H9 (cell line): ENCODE data around the gene TFEB. TPM values are rescaled to one million over a fixed set of nuclear protein-coding genes. Genes with fewer than 3 reads are reported as not detected.

Experiments
- DNase-seq: peaks from one replicate; pipeline ENCODE4 v3.0.0-alpha.2; 2017
- H2AFZ ChIP-seq: one replicate; pipeline ENCODE4 v1.6.1; 2013; ENCODE audit warnings: mild to moderate bottlenecking, low read length, control low read depth, moderate library complexity
- H2AK5ac ChIP-seq: 2 replicates; pipeline ENCODE4 v1.6.1; 2013; ENCODE audit warnings: low read length, control low read depth, mixed read lengths; ENCODE audit not compliant: insufficient read length
- H2BK120ac ChIP-seq: one replicate; pipeline ENCODE4 v1.6.1; 2013; ENCODE audit warnings: low read depth, mild to moderate bottlenecking, low read length, control low read depth, inconsistent platforms; ENCODE audit not compliant: poor library complexity, severe bottlenecking
- H2BK12ac ChIP-seq: 2 replicates; pipeline ENCODE4 v1.6.1; 2013; ENCODE audit warnings: low read length, control low read depth, mixed read lengths, low read depth; ENCODE audit not compliant: insufficient read length
- H2BK15ac ChIP-seq: 2 replicates; pipeline ENCODE4 v1.6.1; 2013; ENCODE audit warnings: low read depth, low read length, control low read depth
- H2BK20ac ChIP-seq: one replicate; pipeline ENCODE4 v1.6.1; 2013; ENCODE audit warnings: low read depth, mild to moderate bottlenecking, low read length, control low read depth, inconsistent platforms; ENCODE audit not compliant: poor library complexity, severe bottlenecking
- H2BK5ac ChIP-seq: 2 replicates; pipeline ENCODE4 v1.6.1; 2013; ENCODE audit warnings: low read length, control low read depth, mixed read lengths; ENCODE audit not compliant: insufficient read length
- H3K14ac ChIP-seq: 2 replicates; pipeline ENCODE4 v1.6.1; 2013; ENCODE audit warnings: low read length, control low read depth; ENCODE audit not compliant: insufficient read depth
- H3K18ac ChIP-seq: 2 replicates; pipeline ENCODE4 v1.6.1; 2013; ENCODE audit warnings: low read depth, mild to moderate bottlenecking, mixed read lengths, low read length, control low read depth; ENCODE audit not compliant: insufficient read length
- H3K23ac ChIP-seq: 2 replicates; pipeline ENCODE4 v1.6.1; 2013; ENCODE audit warnings: low read length, control low read depth, mixed read lengths, low read depth; ENCODE audit not compliant: insufficient read length
- H3K23me2 ChIP-seq: 2 replicates; pipeline ENCODE4 v1.6.1; 2013; ENCODE audit warnings: low read depth, mild to moderate bottlenecking, mixed read lengths, low read length, control low read depth; ENCODE audit not compliant: insufficient read length, poor library complexity, severe bottlenecking
- H3K27ac ChIP-seq: 2 replicates; pipeline ENCODE4 v1.5.1; 2013; ENCODE audit warnings: low read length, control low read depth, mixed read lengths, low read depth; ENCODE audit not compliant: insufficient read length
- H3K27me3 ChIP-seq: 2 replicates; pipeline ENCODE4 v1.6.1; 2013; ENCODE audit warnings: low read length, control low read depth, inconsistent platforms; ENCODE audit not compliant: insufficient read depth
- H3K4ac ChIP-seq: 2 replicates; pipeline ENCODE4 v1.6.1; 2013; ENCODE audit warnings: low read depth, mild to moderate bottlenecking, control low read depth, inconsistent platforms, low read length, moderate library complexity
- H3K4me1 ChIP-seq: 2 replicates; pipeline ENCODE4 v1.6.1; 2013; ENCODE audit warnings: low read length, control low read depth, inconsistent platforms; ENCODE audit not compliant: insufficient read depth
- H3K4me2 ChIP-seq: 2 replicates; pipeline ENCODE4 v1.6.1; 2013; ENCODE audit warnings: low read length, control low read depth, mixed read lengths; ENCODE audit not compliant: insufficient read length, insufficient read depth
- H3K56ac ChIP-seq: 2 replicates; pipeline ENCODE4 v1.6.1; 2013; ENCODE audit warnings: low read depth, mild to moderate bottlenecking, mixed read lengths, low read length, control low read depth; ENCODE audit not compliant: insufficient read length
- H3K79me1 ChIP-seq: 2 replicates; pipeline ENCODE4 v1.6.1; 2013; ENCODE audit warnings: low read depth, mild to moderate bottlenecking, moderate library complexity, low read length, control low read depth, inconsistent platforms; ENCODE audit not compliant: insufficient read depth, poor library complexity, severe bottlenecking
- H3K79me2 ChIP-seq: 2 replicates; pipeline ENCODE4 v1.6.1; 2013; ENCODE audit warnings: low read length, control low read depth, inconsistent platforms; ENCODE audit not compliant: insufficient read depth
- H3K9ac ChIP-seq: 2 replicates; pipeline ENCODE4 v1.6.1; 2013; ENCODE audit warnings: low read length, control low read depth, mixed read lengths; ENCODE audit not compliant: insufficient read length; ENCODE audit errors: extremely low read depth
- H3K9me3 ChIP-seq: one replicate; pipeline ENCODE4 v1.6.1; 2013; ENCODE audit warnings: low read depth, low read length, inconsistent platforms; ENCODE audit not compliant: control insufficient read depth
- H3T11ph ChIP-seq: one replicate; pipeline ENCODE4 v1.6.1; 2013; ENCODE audit warnings: mild to moderate bottlenecking, low read length, control low read depth, inconsistent platforms
- H4K20me1 ChIP-seq: one replicate; pipeline ENCODE4 v1.6.1; 2013; ENCODE audit not compliant: control insufficient read depth, insufficient read length, insufficient read depth
- H4K5ac ChIP-seq: 2 replicates; pipeline ENCODE4 v1.6.1; 2013; ENCODE audit warnings: low read depth, mild to moderate bottlenecking, mixed read lengths, low read length, control low read depth; ENCODE audit not compliant: insufficient read length
- H4K8ac ChIP-seq: replicated peaks from 2 replicates; pipeline ENCODE4 v1.6.1; 2013; ENCODE audit warnings: low read length, control low read depth, mixed read lengths, low read depth; ENCODE audit not compliant: insufficient read length
- H4K91ac ChIP-seq: 2 replicates; pipeline ENCODE4 v1.6.1; 2013; ENCODE audit warnings: low read depth, mild to moderate bottlenecking, moderate library complexity, mixed read lengths, low read length, control low read depth; ENCODE audit not compliant: insufficient read length
- H3K27ac Mint-ChIP-seq, 3 experiments: 2 replicates in 2 of 3; 3 replicates in 1 of 3; pipeline ENCODE4 v1.8.0; 2020 to 2021; ENCODE audit warnings: mixed read lengths in 3 of 3, mild to moderate bottlenecking in 1 of 3, moderate library complexity in 1 of 3
- H3K27me3 Mint-ChIP-seq: 2 replicates; pipeline ENCODE4 v1.8.0; 2021; ENCODE audit warnings: low read depth, mild to moderate bottlenecking, moderate library complexity, mixed read lengths
- H3K36me3 Mint-ChIP-seq, 3 experiments: 2 replicates in 2 of 3; 3 replicates in 1 of 3; pipeline ENCODE4 v1.8.0; 2020 to 2021; ENCODE audit warnings: low read depth in 3 of 3, mixed read lengths in 3 of 3; ENCODE audit not compliant: insufficient read depth in 1 of 3
- H3K4me1 Mint-ChIP-seq, 2 experiments: 2 replicates each; pipeline ENCODE4 v1.8.0; 2020; ENCODE audit warnings: mixed read lengths in 2 of 2
- H3K4me3 Mint-ChIP-seq, 2 experiments: 2 replicates in 1 of 2; 3 replicates in 1 of 2; pipeline ENCODE4 v1.8.0; 2020 to 2021; ENCODE audit warnings: mild to moderate bottlenecking in 2 of 2, mixed read lengths in 2 of 2, moderate library complexity in 1 of 2
- H3K9me3 Mint-ChIP-seq, 2 experiments: 2 replicates in 1 of 2; 3 replicates in 1 of 2; pipeline ENCODE4 v1.8.0; 2020; ENCODE audit warnings: mild to moderate bottlenecking in 2 of 2, mixed read lengths in 2 of 2, moderate library complexity in 1 of 2
- WGBS: extraction: QIAGEN DNeasy Blood & Tissue Kit; methylation state at CpG from one replicate; pipeline ENCODE4 v1.1.7; 2013; ENCODE audit warnings: missing lambda C conversion rate, low lambda C conversion rate, mixed read lengths; ENCODE audit not compliant: insufficient read length; ENCODE audit errors: extremely low coverage; 5-methylcytosine and 5-hydroxymethylcytosine counted together
- total RNA-seq: library from RNA; stranded (reverse); gene quantifications from 2 replicates; pipeline ENCODE4 v1.2.1, GENCODE V29; 2021
- TF ChIP-seq, protein P1 (sequence below): fragments of 200-600 bp; sonication (generic); conservative IDR thresholded peaks from 3 replicates; pipeline ENCODE4 v1.8.0; 2021; ENCODE audit warnings: antibody characterized with exemption, mild to moderate bottlenecking

TFEB gene
- total RNA-seq, 1 experiment from 2014 or later = 1.2 TPM

DNA sequence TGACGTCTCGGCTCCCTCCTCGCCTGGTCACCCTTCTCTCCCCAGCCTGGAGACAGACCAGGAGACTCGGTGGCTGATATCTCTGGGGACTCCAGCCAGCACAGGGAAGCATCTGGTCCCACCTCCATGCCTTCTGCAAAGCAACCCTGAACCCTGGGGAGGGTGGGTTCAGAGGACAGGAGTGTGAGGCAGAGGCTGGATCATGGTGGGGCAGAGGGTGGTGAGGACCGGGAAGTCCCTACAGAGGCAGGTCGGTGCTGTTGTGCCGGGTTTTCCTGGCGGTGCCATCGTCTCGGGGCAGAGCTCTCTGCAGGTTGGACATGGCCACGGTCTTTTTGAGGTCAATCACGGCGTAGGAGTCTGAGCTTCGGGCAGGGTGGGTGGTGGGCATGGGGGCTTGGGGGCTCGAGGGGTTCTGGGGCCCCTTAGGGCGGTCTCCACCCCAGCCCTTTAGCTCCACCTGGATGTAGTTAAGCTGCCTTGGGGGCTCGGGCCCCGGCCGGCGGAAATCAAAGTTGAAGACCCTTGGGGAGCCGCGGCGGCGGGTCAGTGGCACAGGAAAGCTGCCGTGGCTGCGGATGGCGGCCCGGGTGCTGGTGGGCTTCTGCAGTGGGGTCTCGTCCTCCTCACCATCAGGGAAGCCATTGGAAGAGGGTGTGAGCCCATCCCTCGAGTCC lies 35.1 kb upstream of the TFEB start:
- WGBS = no CpG with 5 or more reads among the region's 30 CpGs
- H3K4me1 ChIP-seq = no peaks in the 10 kb centered on the region
- no peak overlapping the region for H3K23ac ChIP-seq
- no peak overlapping the region for H3K27ac Mint-ChIP-seq
- H2BK5ac ChIP-seq = no peak overlapping the region
- TF ChIP-seq, protein P1, sequence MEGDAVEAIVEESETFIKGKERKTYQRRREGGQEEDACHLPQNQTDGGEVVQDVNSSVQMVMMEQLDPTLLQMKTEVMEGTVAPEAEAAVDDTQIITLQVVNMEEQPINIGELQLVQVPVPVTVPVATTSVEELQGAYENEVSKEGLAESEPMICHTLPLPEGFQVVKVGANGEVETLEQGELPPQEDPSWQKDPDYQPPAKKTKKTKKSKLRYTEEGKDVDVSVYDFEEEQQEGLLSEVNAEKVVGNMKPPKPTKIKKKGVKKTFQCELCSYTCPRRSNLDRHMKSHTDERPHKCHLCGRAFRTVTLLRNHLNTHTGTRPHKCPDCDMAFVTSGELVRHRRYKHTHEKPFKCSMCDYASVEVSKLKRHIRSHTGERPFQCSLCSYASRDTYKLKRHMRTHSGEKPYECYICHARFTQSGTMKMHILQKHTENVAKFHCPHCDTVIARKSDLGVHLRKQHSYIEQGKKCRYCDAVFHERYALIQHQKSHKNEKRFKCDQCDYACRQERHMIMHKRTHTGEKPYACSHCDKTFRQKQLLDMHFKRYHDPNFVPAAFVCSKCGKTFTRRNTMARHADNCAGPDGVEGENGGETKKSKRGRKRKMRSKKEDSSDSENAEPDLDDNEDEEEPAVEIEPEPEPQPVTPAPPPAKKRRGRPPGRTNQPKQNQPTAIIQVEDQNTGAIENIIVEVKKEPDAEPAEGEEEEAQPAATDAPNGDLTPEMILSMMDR = no peak
- H3K4me2 ChIP-seq = no peak overlapping the region
- no peak overlapping the region; the same call in 1 of the 2 replicates for H3K14ac ChIP-seq
- H2BK20ac ChIP-seq = no peak overlapping the region
- H3K79me1 ChIP-seq = no peaks in the 10 kb centered on the region
- no peak overlapping the region for H3K27ac ChIP-seq
- H3K9me3 ChIP-seq = no peaks in the 10 kb centered on the region
- no peak overlapping the region for H2BK12ac ChIP-seq
- H3K56ac ChIP-seq = no peak overlapping the region
- no peaks in the 10 kb centered on the region for H3K9me3 Mint-ChIP-seq
- no peak overlapping the region for H3K4ac ChIP-seq
- no peaks in the 10 kb centered on the region for H3K23me2 ChIP-seq
- H3K4me1 Mint-ChIP-seq = peaks cover 5 to 19% of the 10 kb centered on the region in 2 experiments; a peak in 3 of 4 replicates
- H3K4me3 Mint-ChIP-seq = no peak overlapping the region
- no peak overlapping the region for H3K9ac ChIP-seq
- no peak overlapping the region for H2BK120ac ChIP-seq
- H3K27me3 Mint-ChIP-seq = no peaks in the 10 kb centered on the region; the same call in 1 of the 2 replicates
- no peak overlapping the region for H3T11ph ChIP-seq
- H2BK15ac ChIP-seq = no peak overlapping the region
- no peaks in the 10 kb centered on the region for H4K20me1 ChIP-seq
- no peak overlapping the region for H2AK5ac ChIP-seq
- H3K79me2 ChIP-seq = no peaks in the 10 kb centered on the region
- no peak overlapping the region for H2AFZ ChIP-seq
- no peak overlapping the region for H4K91ac ChIP-seq
- H4K5ac ChIP-seq = no peak overlapping the region
- H3K27me3 ChIP-seq = no peaks in the 10 kb centered on the region
- peaks cover 14 to 38% (median 37%) of the 10 kb centered on the region in 3 experiments; a peak in 6 of 7 replicates for H3K36me3 Mint-ChIP-seq
- DNase-seq = no peak
- H4K8ac ChIP-seq = no peak overlapping the region
- H3K18ac ChIP-seq = no peak overlapping the region
